ENCODE results near the gene APOC1. TPM values are rescaled to one million over a fixed set of nuclear protein-coding genes. Genes with fewer than 3 reads are reported as not detected.
"Not testable (repeated sequence)": the region's sequence is repeated elsewhere in the genome, so short reads cannot be mapped to it uniquely, and the experiment has no call there.

Gene APOC1
- total RNA-seq, 1 donor from 2014 or later, result 16.1 TPM

GRCh38 chr19:44924243-44924725 is 9.9 kb downstream of the APOC1 start:
- no peaks in the 10 kb centered on the region for H3K4me1 ChIP-seq
- peaks cover 10% of the 10 kb centered on the region for H3K27me3 Mint-ChIP-seq (ENCODE audit: insufficient read depth, low read depth)
- no peaks in the 10 kb centered on the region for H3K36me3 Mint-ChIP-seq
- no peak overlapping the region for H3K4me2 ChIP-seq
- H3K4me3 ChIP-seq, result no peak overlapping the region
- DNase-seq (ENCODE audit: low spot score), result no peak
- no peak overlapping the region for H3K9ac ChIP-seq
- no peaks in the 10 kb centered on the region for H3K9me3 ChIP-seq (ENCODE audit: low read depth)
- no peak overlapping the region for H3K4me3 Mint-ChIP-seq
- no peaks in the 10 kb centered on the region for H3K36me3 ChIP-seq
- no peak overlapping the region for H3K27ac ChIP-seq
- H3K27me3 ChIP-seq, result no peaks in the 10 kb centered on the region
- TF ChIP-seq CTCF (IDR thresholded peaks at IDR 0.05) (no peak), EZH2phosphoT487 (IDR thresholded peaks at IDR 0.05) (no peak), EZH2 (IDR thresholded peaks at IDR 0.05) (no peak)
- no peak overlapping the region for H3K27ac Mint-ChIP-seq
- no peaks in the 10 kb centered on the region for H3F3A ChIP-seq (ENCODE audit: low read depth)
- no peaks in the 10 kb centered on the region for H3K79me2 ChIP-seq (ENCODE audit: low read depth)
- H2AFZ ChIP-seq (replicated peaks), result no peak overlapping the region
- no peaks in the 10 kb centered on the region for H4K20me1 ChIP-seq (ENCODE audit: low read depth)
- H3K9me3 Mint-ChIP-seq, result no peaks in the 10 kb centered on the region
- peaks cover 9% of the 10 kb centered on the region for H3K4me1 Mint-ChIP-seq

GRCh38 chr19:44925114-44925891 is 10.9 kb downstream of the APOC1 start:
- no peaks in the 10 kb centered on the region for H3K36me3 Mint-ChIP-seq
- Histone ChIP-seq H3K27ac (no peak overlapping the region), H3K27me3 (no peaks in the 10 kb centered on the region), H4K20me1 (ENCODE audit: low read depth) (no peaks in the 10 kb centered on the region), H2AFZ (replicated peaks) (no peak overlapping the region), H3F3A (ENCODE audit: low read depth) (no peaks in the 10 kb centered on the region), H3K9ac (no peak overlapping the region), H3K4me3 (no peak overlapping the region), H3K36me3 (no peaks in the 10 kb centered on the region), H3K4me2 (no peak overlapping the region), H3K9me3 (ENCODE audit: low read depth) (no peaks in the 10 kb centered on the region), H3K4me1 (no peaks in the 10 kb centered on the region), H3K79me2 (ENCODE audit: low read depth) (no peaks in the 10 kb centered on the region)
- peaks cover 10% of the 10 kb centered on the region for H3K27me3 Mint-ChIP-seq (ENCODE audit: insufficient read depth, low read depth)
- H3K4me1 Mint-ChIP-seq, result peaks cover 11% of the 10 kb centered on the region
- peak overlapping the region; percentile 89 for H3K27ac Mint-ChIP-seq
- TF ChIP-seq EZH2 (IDR thresholded peaks at IDR 0.05) (no peak), CTCF (IDR thresholded peaks at IDR 0.05) (no peak), EZH2phosphoT487 (IDR thresholded peaks at IDR 0.05) (no peak)
- DNase-seq (ENCODE audit: low spot score), result no peak
- no peaks in the 10 kb centered on the region for H3K9me3 Mint-ChIP-seq
- no peak overlapping the region for H3K4me3 Mint-ChIP-seq

GRCh38 chr19:44926245-44927077 is 12.1 kb downstream of the APOC1 start:
- H3K27me3 ChIP-seq; H4K20me1 ChIP-seq (ENCODE audit: low read depth); H3K36me3 ChIP-seq; DNase-seq (ENCODE audit: low spot score); H3K9me3 ChIP-seq (ENCODE audit: low read depth); H3K27ac ChIP-seq; H3K36me3 Mint-ChIP-seq; H3K9ac ChIP-seq; H3F3A ChIP-seq (ENCODE audit: low read depth); H3K4me1 ChIP-seq; H3K79me2 ChIP-seq (ENCODE audit: low read depth); H3K4me3 ChIP-seq; H3K9me3 Mint-ChIP-seq; H3K27ac Mint-ChIP-seq: not testable (repeated sequence)
- Histone ChIP-seq H2AFZ (replicated peaks) (peak overlapping the region; percentile 93), H3K4me2 (peak overlapping the region; percentile 43)
- Mint-ChIP-seq H3K4me1 (peaks cover 11% of the 10 kb centered on the region), H3K4me3 (peak overlapping the region; percentile 35), H3K27me3 (ENCODE audit: insufficient read depth, low read depth) (peaks cover 13% of the 10 kb centered on the region)
